Erythroblast (primary cell): Measurements from ENCODE around the gene SMARCC1.

ENCODE experiments used
- GATA1 ChIP-seq: IDR thresholded peaks from 2 replicates; pipeline ENCODE4 v1.6.1; 2011; ENCODE audit warnings: low read depth, mild to moderate bottlenecking, control low read depth, low read length, moderate library complexity
- POLR2A ChIP-seq: IDR thresholded peaks from 2 replicates; pipeline ENCODE4 v1.6.1; 2011; ENCODE audit warnings: mild to moderate bottlenecking, low read length

DNA sequence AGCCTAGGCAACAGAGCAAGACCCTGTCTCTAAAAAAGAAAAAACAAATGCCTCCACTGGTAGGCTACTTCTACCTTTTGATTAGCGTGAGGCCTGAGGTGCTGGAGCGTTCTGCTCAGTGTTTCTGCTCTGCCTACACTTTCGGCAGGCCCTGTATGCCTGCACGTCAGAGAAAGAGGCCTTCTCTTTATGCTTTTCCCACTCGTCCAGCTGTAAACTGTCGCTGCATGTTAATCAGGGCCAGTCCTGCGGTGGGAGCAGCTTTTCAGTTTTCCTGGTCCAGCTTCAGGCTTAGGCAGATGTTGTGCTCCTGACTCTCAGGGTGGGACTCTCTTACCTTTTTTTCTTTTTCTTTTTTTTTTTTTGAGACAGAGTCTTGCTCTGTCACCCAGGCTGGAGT lies 228.3 kb downstream of the SMARCC1 start:
- TF ChIP-seq POLR2A (no peak), GATA1 (no peak)
